H1 (cell line): Measurements from ENCODE around the gene ZDHHC16. TPM values are rescaled to one million over a fixed set of nuclear protein-coding genes. Genes with fewer than 3 reads are reported as not detected.

Experiments
- KDM5A ChIP-seq: fragments of 200-600 bp; IDR thresholded peaks from 2 replicates; pipeline ENCODE4 v1.7.1; 2012; ENCODE audit warnings: mild to moderate bottlenecking, low read length, inconsistent platforms, mixed read lengths
- TAF1 ChIP-seq: IDR thresholded peaks from 2 replicates; pipeline ENCODE4 v1.6.1; 2011; ENCODE audit warnings: mild to moderate bottlenecking, low read depth, low read length
- polyA plus RNA-seq, 7 experiments: library from polyadenylated mRNA; depleted of rRNA in 3 of 7; stranded (reverse) in 5 of 7; unstranded in 2 of 7; fragments of >200 nt in 5 of 7; fragments of 200-250 nt in 2 of 7; gene quantifications; 1 replicate in 5 of 7; 2 replicates in 1 of 7; 4 replicates in 1 of 7; pipeline versions ENCODE4 v1.2.1 to v1.2.3, GENCODE V29; 2011 to 2013; ENCODE audit warnings: missing spikeins in 2 of 7, mixed read lengths in 2 of 7
- total RNA-seq: library from RNA; stranded (reverse); fragmentation: NEBNext Ultra II Directional; extraction: Animal tissue kit (Norgen Biotek cat#: 25700); gene quantifications from 2 replicates; pipeline ENCODE4 v1.2.1, GENCODE V29; 2021
- TF ChIP-seq, protein P1 (sequence below): fragments of 300-600 bp; sonication (generic); IDR thresholded peaks from 2 replicates; pipeline ENCODE4 v1.7.1; 2012; ENCODE audit warnings: low read length, moderate library complexity, mild to moderate bottlenecking, inconsistent platforms; ENCODE audit not compliant: insufficient replicate concordance

ZDHHC16 gene
- total and polyA plus RNA-seq, 2 of the 8 experiments (the other 6 are each of a cell fraction or from before 2014, with no cell fraction given), result 45.9 to 108 TPM

- TF ChIP-seq, protein P1, sequence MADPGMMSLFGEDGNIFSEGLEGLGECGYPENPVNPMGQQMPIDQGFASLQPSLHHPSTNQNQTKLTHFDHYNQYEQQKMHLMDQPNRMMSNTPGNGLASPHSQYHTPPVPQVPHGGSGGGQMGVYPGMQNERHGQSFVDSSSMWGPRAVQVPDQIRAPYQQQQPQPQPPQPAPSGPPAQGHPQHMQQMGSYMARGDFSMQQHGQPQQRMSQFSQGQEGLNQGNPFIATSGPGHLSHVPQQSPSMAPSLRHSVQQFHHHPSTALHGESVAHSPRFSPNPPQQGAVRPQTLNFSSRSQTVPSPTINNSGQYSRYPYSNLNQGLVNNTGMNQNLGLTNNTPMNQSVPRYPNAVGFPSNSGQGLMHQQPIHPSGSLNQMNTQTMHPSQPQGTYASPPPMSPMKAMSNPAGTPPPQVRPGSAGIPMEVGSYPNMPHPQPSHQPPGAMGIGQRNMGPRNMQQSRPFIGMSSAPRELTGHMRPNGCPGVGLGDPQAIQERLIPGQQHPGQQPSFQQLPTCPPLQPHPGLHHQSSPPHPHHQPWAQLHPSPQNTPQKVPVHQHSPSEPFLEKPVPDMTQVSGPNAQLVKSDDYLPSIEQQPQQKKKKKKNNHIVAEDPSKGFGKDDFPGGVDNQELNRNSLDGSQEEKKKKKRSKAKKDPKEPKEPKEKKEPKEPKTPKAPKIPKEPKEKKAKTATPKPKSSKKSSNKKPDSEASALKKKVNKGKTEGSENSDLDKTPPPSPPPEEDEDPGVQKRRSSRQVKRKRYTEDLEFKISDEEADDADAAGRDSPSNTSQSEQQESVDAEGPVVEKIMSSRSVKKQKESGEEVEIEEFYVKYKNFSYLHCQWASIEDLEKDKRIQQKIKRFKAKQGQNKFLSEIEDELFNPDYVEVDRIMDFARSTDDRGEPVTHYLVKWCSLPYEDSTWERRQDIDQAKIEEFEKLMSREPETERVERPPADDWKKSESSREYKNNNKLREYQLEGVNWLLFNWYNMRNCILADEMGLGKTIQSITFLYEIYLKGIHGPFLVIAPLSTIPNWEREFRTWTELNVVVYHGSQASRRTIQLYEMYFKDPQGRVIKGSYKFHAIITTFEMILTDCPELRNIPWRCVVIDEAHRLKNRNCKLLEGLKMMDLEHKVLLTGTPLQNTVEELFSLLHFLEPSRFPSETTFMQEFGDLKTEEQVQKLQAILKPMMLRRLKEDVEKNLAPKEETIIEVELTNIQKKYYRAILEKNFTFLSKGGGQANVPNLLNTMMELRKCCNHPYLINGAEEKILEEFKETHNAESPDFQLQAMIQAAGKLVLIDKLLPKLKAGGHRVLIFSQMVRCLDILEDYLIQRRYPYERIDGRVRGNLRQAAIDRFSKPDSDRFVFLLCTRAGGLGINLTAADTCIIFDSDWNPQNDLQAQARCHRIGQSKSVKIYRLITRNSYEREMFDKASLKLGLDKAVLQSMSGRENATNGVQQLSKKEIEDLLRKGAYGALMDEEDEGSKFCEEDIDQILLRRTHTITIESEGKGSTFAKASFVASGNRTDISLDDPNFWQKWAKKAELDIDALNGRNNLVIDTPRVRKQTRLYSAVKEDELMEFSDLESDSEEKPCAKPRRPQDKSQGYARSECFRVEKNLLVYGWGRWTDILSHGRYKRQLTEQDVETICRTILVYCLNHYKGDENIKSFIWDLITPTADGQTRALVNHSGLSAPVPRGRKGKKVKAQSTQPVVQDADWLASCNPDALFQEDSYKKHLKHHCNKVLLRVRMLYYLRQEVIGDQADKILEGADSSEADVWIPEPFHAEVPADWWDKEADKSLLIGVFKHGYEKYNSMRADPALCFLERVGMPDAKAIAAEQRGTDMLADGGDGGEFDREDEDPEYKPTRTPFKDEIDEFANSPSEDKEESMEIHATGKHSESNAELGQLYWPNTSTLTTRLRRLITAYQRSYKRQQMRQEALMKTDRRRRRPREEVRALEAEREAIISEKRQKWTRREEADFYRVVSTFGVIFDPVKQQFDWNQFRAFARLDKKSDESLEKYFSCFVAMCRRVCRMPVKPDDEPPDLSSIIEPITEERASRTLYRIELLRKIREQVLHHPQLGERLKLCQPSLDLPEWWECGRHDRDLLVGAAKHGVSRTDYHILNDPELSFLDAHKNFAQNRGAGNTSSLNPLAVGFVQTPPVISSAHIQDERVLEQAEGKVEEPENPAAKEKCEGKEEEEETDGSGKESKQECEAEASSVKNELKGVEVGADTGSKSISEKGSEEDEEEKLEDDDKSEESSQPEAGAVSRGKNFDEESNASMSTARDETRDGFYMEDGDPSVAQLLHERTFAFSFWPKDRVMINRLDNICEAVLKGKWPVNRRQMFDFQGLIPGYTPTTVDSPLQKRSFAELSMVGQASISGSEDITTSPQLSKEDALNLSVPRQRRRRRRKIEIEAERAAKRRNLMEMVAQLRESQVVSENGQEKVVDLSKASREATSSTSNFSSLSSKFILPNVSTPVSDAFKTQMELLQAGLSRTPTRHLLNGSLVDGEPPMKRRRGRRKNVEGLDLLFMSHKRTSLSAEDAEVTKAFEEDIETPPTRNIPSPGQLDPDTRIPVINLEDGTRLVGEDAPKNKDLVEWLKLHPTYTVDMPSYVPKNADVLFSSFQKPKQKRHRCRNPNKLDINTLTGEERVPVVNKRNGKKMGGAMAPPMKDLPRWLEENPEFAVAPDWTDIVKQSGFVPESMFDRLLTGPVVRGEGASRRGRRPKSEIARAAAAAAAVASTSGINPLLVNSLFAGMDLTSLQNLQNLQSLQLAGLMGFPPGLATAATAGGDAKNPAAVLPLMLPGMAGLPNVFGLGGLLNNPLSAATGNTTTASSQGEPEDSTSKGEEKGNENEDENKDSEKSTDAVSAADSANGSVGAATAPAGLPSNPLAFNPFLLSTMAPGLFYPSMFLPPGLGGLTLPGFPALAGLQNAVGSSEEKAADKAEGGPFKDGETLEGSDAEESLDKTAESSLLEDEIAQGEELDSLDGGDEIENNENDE, result no peak
- no peak for TF ChIP-seq TAF1
- TF ChIP-seq KDM5A, result no peak
Measured at GRCh38 chr10:97416565-97416964, 29.4 kb upstream of the ZDHHC16 start (continued).
